M059J (cell line): ENCODE data around the gene WDR90. TPM values are rescaled to one million over a fixed set of nuclear protein-coding genes. Genes with fewer than 3 reads are reported as not detected.

Source experiments
- DNase-seq: peaks from one replicate; pipeline ENCODE4 v3.0.0-alpha.2; 2012; ENCODE audit warnings: low read depth
- total RNA-seq: library from RNA; depleted of rRNA; stranded (reverse); fragments of >200 nt; shearing (Covaris generic); gene quantifications from 2 replicates; pipeline ENCODE4 v1.2.3, GENCODE V29; 2014

The WDR90 gene
- total RNA-seq, 1 experiment from 2014 or later = 16.1 TPM

GRCh38 chr16:660459-661183 lies 11.5 kb downstream of the WDR90 start:
- no peak for DNase-seq

- DNase-seq = no peak
Measured at GRCh38 chr16:661184-661821, 12.1 kb downstream of the WDR90 start.

- DNase-seq = no peak
Measured at GRCh38 chr16:662095-662494, 12.9 kb downstream of the WDR90 start.

- DNase-seq = no peak
Measured at GRCh38 chr16:662597-662996, 13.4 kb downstream of the WDR90 start.

- DNase-seq = no peak
Measured at GRCh38 chr16:666572-666971, 17.4 kb downstream of the WDR90 start.

GRCh38 chr16:667113-667779 lies 18.1 kb downstream of the WDR90 start:
- DNase-seq = no peak

GRCh38 chr16:667780-668518 lies 18.8 kb downstream of the WDR90 start, which contains the start of gene RHOT2:
Gene RHOT2 (plus strand): TSS chr16:668132. CDS start chr16:668200, 68 bp downstream.
- DNase-seq = peak; percentile 88

GRCh38 chr16:668519-669171 lies 19.5 kb downstream of the WDR90 start:
- no peak for DNase-seq

- no peak for DNase-seq
Measured at GRCh38 chr16:669666-670065, 20.5 kb downstream of the WDR90 start.

- DNase-seq = no peak
Measured at GRCh38 chr16:670485-671352, 21.6 kb downstream of the WDR90 start.

GRCh38 chr16:671353-672131 lies 22.4 kb downstream of the WDR90 start:
- DNase-seq = no peak

GRCh38 chr16:672371-672770 lies 23.2 kb downstream of the WDR90 start:
- DNase-seq = no peak

- DNase-seq = no peak
Measured at GRCh38 chr16:672851-673250, 23.7 kb downstream of the WDR90 start.

- DNase-seq = no peak
Measured at GRCh38 chr16:673399-673991, 24.3 kb downstream of the WDR90 start.

- no peak for DNase-seq
Measured at GRCh38 chr16:674214-674881, 25.2 kb downstream of the WDR90 start.

- no peak for DNase-seq
Measured at GRCh38 chr16:674968-675883, 26.1 kb downstream of the WDR90 start, which contains the start of gene RHBDL1. Gene RHBDL1 (plus strand): TSS chr16:675671. CDS start chr16:675791, 120 bp downstream.

- no peak for DNase-seq
Measured at GRCh38 chr16:675884-676564, 26.9 kb downstream of the WDR90 start.
